OCI-LY1 (cell line): ENCODE measurements around the gene XIRP2.

Source experiments
- H2AFZ ChIP-seq: fragments of 200-600 bp; sonication (generic), shearing (Covaris generic); 2 replicates; pipeline ENCODE4 v1.6.0; 2014; ENCODE audit warnings: antibody characterized with exemption, mild to moderate bottlenecking, low read length
- H3F3A ChIP-seq: fragments of 200-600 bp; sonication (generic), shearing (Covaris generic); 2 replicates; pipeline ENCODE4 v1.6.0; 2014; ENCODE audit warnings: mild to moderate bottlenecking, antibody characterized with exemption, low read length, moderate library complexity; ENCODE audit not compliant: insufficient read depth
- H3K27ac ChIP-seq: fragments of 200-600 bp; sonication (generic); 2 replicates; pipeline ENCODE4 v1.5.1; 2014; ENCODE audit warnings: low read length, mixed run types, mild to moderate bottlenecking, low read depth; ENCODE audit not compliant: poor library complexity, severe bottlenecking
- H3K27me3 ChIP-seq: fragments of 200-600 bp; sonication (generic); 2 replicates; pipeline ENCODE4 v1.6.0; 2014; ENCODE audit warnings: antibody characterized with exemption, mild to moderate bottlenecking, low read length, moderate library complexity; ENCODE audit not compliant: insufficient read depth
- H3K36me3 ChIP-seq: fragments of 200-600 bp; sonication (generic); 2 replicates; pipeline ENCODE4 v1.6.1; 2014; ENCODE audit warnings: mild to moderate bottlenecking, antibody characterized with exemption, low read length, moderate library complexity, mixed read lengths; ENCODE audit not compliant: insufficient read depth
- H3K4me1 ChIP-seq: fragments of 200-600 bp; sonication (generic); 2 replicates; pipeline ENCODE4 v1.5.1; 2014; ENCODE audit warnings: mild to moderate bottlenecking, low read length, moderate library complexity; ENCODE audit not compliant: insufficient read depth, severe bottlenecking
- H3K4me2 ChIP-seq: fragments of 200-600 bp; sonication (generic), shearing (Covaris generic); 2 replicates; pipeline ENCODE4 v1.6.1; 2014; ENCODE audit warnings: low read length
- H3K4me3 ChIP-seq: fragments of 200-600 bp; sonication (generic); 2 replicates; pipeline ENCODE4 v1.5.1; 2014; ENCODE audit warnings: low read length, low read depth, mild to moderate bottlenecking, mixed read lengths; ENCODE audit not compliant: poor library complexity, severe bottlenecking
- H3K79me2 ChIP-seq: fragments of 200-600 bp; shearing (Covaris generic); 2 replicates; pipeline ENCODE4 v1.6.1; 2016; ENCODE audit warnings: mixed run types, low read length, mixed read lengths; ENCODE audit not compliant: insufficient read depth
- H3K9ac ChIP-seq: fragments of 200-600 bp; sonication (generic), shearing (Covaris generic); 2 replicates; pipeline ENCODE4 v1.6.1; 2014; ENCODE audit warnings: mild to moderate bottlenecking, low read length, mixed read lengths
- H3K9me2 ChIP-seq: fragments of 200-600 bp; sonication (generic), shearing (Covaris generic); 2 replicates; pipeline ENCODE4 v1.6.1; 2014; ENCODE audit warnings: low read depth, mild to moderate bottlenecking, low read length, mixed read lengths
- H3K9me3 ChIP-seq: fragments of 200-600 bp; shearing (Covaris generic); 2 replicates; pipeline ENCODE4 v1.6.1; 2014; ENCODE audit warnings: low read length, mixed read lengths
- H4K20me1 ChIP-seq: fragments of 200-600 bp; sonication (generic), shearing (Covaris generic); 2 replicates; pipeline ENCODE4 v1.6.0; 2016; ENCODE audit warnings: mild to moderate bottlenecking, low read length; ENCODE audit not compliant: insufficient read depth
- EZH2 ChIP-seq: fragments of 200-600 bp; sonication (generic), shearing (Covaris generic); IDR thresholded peaks from 2 replicates; pipeline ENCODE4 v1.8.0; 2017; ENCODE audit warnings: borderline replicate concordance, mixed run types, mild to moderate bottlenecking, antibody characterized with exemption, low read length, moderate library complexity, mixed read lengths
- TF ChIP-seq, protein P1 (sequence below): fragments of 200-600 bp; sonication (generic), shearing (Covaris generic); IDR thresholded peaks from 2 replicates; pipeline ENCODE4 v1.5.1; 2017; ENCODE audit warnings: mild to moderate bottlenecking, antibody characterized with exemption, low read length, moderate library complexity, mixed read lengths

The XIRP2 gene

GRCh38 chr2:167287212-167287611 is 398.9 kb downstream of the XIRP2 start:
- no peaks in the 10 kb centered on the region for H3K4me1 ChIP-seq
- H3K27ac ChIP-seq, result no peak overlapping the region
- no peak overlapping the region for H2AFZ ChIP-seq
- TF ChIP-seq, protein P1, sequence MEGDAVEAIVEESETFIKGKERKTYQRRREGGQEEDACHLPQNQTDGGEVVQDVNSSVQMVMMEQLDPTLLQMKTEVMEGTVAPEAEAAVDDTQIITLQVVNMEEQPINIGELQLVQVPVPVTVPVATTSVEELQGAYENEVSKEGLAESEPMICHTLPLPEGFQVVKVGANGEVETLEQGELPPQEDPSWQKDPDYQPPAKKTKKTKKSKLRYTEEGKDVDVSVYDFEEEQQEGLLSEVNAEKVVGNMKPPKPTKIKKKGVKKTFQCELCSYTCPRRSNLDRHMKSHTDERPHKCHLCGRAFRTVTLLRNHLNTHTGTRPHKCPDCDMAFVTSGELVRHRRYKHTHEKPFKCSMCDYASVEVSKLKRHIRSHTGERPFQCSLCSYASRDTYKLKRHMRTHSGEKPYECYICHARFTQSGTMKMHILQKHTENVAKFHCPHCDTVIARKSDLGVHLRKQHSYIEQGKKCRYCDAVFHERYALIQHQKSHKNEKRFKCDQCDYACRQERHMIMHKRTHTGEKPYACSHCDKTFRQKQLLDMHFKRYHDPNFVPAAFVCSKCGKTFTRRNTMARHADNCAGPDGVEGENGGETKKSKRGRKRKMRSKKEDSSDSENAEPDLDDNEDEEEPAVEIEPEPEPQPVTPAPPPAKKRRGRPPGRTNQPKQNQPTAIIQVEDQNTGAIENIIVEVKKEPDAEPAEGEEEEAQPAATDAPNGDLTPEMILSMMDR, result no peak
- no peak for TF ChIP-seq EZH2
- no peaks in the 10 kb centered on the region for H3K9me3 ChIP-seq
- H3K27me3 ChIP-seq, result no peaks in the 10 kb centered on the region
- no peaks in the 10 kb centered on the region for H3K36me3 ChIP-seq
- H3K4me2 ChIP-seq, result no peak overlapping the region
- H3K4me3 ChIP-seq, result no peak overlapping the region
- no peaks in the 10 kb centered on the region for H3F3A ChIP-seq
- H3K79me2 ChIP-seq, result no peaks in the 10 kb centered on the region
- no peaks in the 10 kb centered on the region for H3K9me2 ChIP-seq
- no peaks in the 10 kb centered on the region for H4K20me1 ChIP-seq
- H3K9ac ChIP-seq, result no peak overlapping the region

DNA sequence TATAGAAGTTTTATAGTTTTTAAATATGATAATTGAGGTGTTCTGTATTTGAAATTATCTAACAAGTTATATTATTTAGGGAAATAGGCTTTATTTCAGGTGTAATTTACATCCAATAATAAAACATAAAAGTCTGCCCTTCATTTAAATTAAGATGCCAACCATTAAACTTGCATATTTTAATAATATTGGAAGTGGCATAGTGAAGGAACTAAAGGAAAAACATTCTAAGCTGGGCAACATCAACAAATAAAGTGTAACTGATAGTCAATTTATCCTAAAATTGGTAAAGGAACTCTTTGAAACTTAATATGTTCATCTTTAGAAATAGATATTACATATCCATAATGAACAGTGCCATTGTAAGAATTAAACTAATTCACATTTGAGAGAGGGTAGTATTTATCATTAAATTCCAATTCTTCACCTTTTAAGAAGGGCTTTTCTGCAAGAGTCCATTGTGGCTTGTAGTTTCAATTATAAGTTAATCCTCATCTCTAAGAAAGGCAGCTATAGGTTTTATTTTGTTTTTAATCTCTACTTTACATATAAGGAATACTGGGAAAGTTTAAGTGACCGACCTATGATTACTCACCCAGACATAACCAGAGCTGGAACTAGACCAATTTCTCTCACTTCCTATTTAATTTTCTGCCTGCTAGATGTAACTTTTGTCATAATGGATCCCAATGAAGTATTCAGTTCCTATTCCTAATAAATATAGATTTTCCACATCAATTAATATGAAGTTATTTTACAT is 401.6 kb downstream of the XIRP2 start:
- H3K9me3 ChIP-seq, result no peaks in the 10 kb centered on the region
- H3K79me2 ChIP-seq, result no peaks in the 10 kb centered on the region
- H3F3A ChIP-seq, result no peaks in the 10 kb centered on the region
- no peak overlapping the region for H3K4me2 ChIP-seq
- no peaks in the 10 kb centered on the region for H4K20me1 ChIP-seq
- H3K4me1 ChIP-seq, result no peaks in the 10 kb centered on the region
- TF ChIP-seq, protein P1, result no peak
- no peak for TF ChIP-seq EZH2
- no peaks in the 10 kb centered on the region for H3K27me3 ChIP-seq
- no peak overlapping the region for H3K27ac ChIP-seq
- H3K36me3 ChIP-seq, result no peaks in the 10 kb centered on the region
- no peaks in the 10 kb centered on the region for H3K9me2 ChIP-seq
- no peak overlapping the region for H2AFZ ChIP-seq
- no peak overlapping the region for H3K9ac ChIP-seq
- no peak overlapping the region for H3K4me3 ChIP-seq

DNA sequence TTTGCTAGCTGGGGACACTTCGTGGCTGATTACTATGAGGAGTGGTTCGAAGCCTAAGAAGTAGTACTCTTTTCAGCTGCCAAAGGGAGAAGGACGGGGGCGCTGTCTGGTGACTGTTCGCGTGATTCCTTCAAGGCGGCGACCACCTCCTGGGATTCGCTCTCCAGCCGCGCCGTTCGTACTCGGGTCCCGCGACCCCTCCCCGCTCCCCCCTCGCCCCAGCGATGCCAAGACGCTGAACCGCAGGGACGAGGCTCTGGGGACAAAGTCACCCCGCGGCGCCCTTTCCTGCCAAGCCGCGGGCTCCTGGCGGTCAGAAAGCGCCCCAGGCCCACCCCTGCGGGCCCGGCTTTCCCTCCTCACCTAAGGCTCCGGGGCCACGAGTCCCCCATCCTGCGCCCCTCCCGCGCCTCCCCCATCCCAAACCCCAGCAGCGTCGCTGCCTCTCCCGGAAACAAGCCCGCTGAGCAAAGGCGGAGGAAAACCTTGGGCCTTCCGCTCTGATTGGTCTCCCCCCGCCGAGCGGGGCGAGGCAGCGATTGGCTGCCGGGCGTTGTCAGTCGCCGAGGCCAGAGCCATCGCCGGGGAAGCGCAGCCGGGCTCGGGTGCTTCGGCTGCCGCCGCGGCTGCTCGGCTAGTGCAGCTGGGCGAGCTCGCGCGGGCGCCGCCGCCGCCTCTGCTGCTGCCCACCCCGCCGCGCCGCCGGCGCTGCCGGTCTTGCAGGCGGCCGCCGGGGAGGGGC is 404.3 kb downstream of the XIRP2 start, which contains the start of gene B3GALT1:
Gene B3GALT1 (plus strand): TSS at position 572 of the 742 bp plus-strand sequence.
- Histone ChIP-seq H3K79me2 (no peaks in the 10 kb centered on the region), H3K4me2 (no peak within 1 kb of the TSS), H4K20me1 (no peaks in the 10 kb centered on the region), H2AFZ (no peak within 1 kb of the TSS), H3K27ac (no peak within 1 kb of the TSS), H3K9me2 (no peaks in the 10 kb centered on the region), H3K9me3 (no peaks in the 10 kb centered on the region), H3K4me1 (no peaks in the 10 kb centered on the region), H3K9ac (no peak within 1 kb of the TSS), H3K27me3 (no peaks in the 10 kb centered on the region), H3K4me3 (no peak within 1 kb of the TSS), H3F3A (no peaks in the 10 kb centered on the region), H3K36me3 (no peaks in the 10 kb centered on the region)
- TF ChIP-seq EZH2, result no peak
- TF ChIP-seq, protein P1, result no peak
